B cell (primary cell): Measurements from ENCODE around the gene ZNF687. TPM values are rescaled to one million over a fixed set of nuclear protein-coding genes. Genes with fewer than 3 reads are reported as not detected.

ENCODE experiments used
- ATAC-seq: fragments of 200-7000 bp; cut with Tn5 transposase; one replicate; pipeline ENCODE4 v1.10.0; 2021; ENCODE audit warnings: low read depth, mild to moderate bottlenecking, moderate number of reproducible peaks, moderate library complexity
- CTCF ChIA-PET: fragments of 350-600 bp; sonication (Branson Sonifier 250); formaldehyde crosslinking; loops from one replicate; lab custom pipeline; 2021; ENCODE audit warnings: antibody characterized with exemption, inconsistent platforms; lab: Charles Lee
- POLR2A ChIA-PET: fragments of 350-600 bp; sonication (Branson Sonifier 250); formaldehyde crosslinking; loops from one replicate; lab custom pipeline; 2021; ENCODE audit warnings: antibody characterized with exemption; lab: Charles Lee
- DNase-seq: peaks from one replicate; pipeline ENCODE4 v3.0.0; 2013
- H2AFZ ChIP-seq: 2 replicates; pipeline ENCODE4 v1.6.1; 2012; ENCODE audit warnings: mild to moderate bottlenecking, low read depth, low read length; ENCODE audit not compliant: insufficient read depth, poor library complexity, severe bottlenecking
- H3K27ac ChIP-seq, 2 donors: 1 replicate in 1 of 2; 2 replicates in 1 of 2; pipeline ENCODE4 v1.5.1; 2012 to 2013; ENCODE audit warnings: low read length in 2 of 2, mild to moderate bottlenecking in 2 of 2, moderate library complexity in 1 of 2
- H3K27me3 ChIP-seq, 4 experiments: fragments of 200-600 bp in 1 of 4; sonication (generic) in 1 of 4; replicated peaks in 1 of 4; 1 replicate in 2 of 4; 2 replicates in 2 of 4; pipeline versions ENCODE4 v1.6.1 to v1.7.0; 2013 to 2016; ENCODE audit warnings: low read length in 3 of 4, mild to moderate bottlenecking in 2 of 4, mixed read lengths in 1 of 4, moderate library complexity in 1 of 4; ENCODE audit not compliant: insufficient read depth in 4 of 4, control insufficient read depth in 3 of 4; ENCODE audit errors: control extremely low read depth in 1 of 4
- H3K36me3 ChIP-seq, 2 experiments: replicated peaks in 1 of 2; 1 replicate in 1 of 2; 2 replicates in 1 of 2; pipeline versions ENCODE4 v1.6.1 to v1.7.1; 2013; ENCODE audit warnings: low read length in 1 of 2; ENCODE audit not compliant: insufficient read depth in 2 of 2, control insufficient read depth in 1 of 2; ENCODE audit errors: control extremely low read depth in 1 of 2, extremely low read depth in 1 of 2
- H3K4me1 ChIP-seq, 2 donors: fragments of 200-600 bp in 1 of 2; sonication (generic) in 1 of 2; 1 replicate in 1 of 2; 2 replicates in 1 of 2; pipeline versions ENCODE4 v1.5.1 to v1.6.1; 2013 to 2017; ENCODE audit warnings: low read length in 2 of 2; ENCODE audit not compliant: control insufficient read depth in 2 of 2, insufficient read depth in 2 of 2
- H3K4me2 ChIP-seq: replicated peaks from 2 replicates; pipeline ENCODE3; 2012; ENCODE audit warnings: mild to moderate bottlenecking, low read depth, low read length; ENCODE audit not compliant: poor library complexity, severe bottlenecking
- H3K4me3 ChIP-seq, 5 experiments: fragments of 200-600 bp in 1 of 5; sonication (generic) in 1 of 5; 1 replicate in 3 of 5; 2 replicates in 2 of 5; pipeline versions ENCODE4 v1.5.1 to v1.7.0; 2011 to 2016; ENCODE audit warnings: low read length in 4 of 5, mild to moderate bottlenecking in 4 of 5, low read depth in 2 of 5, control low read depth in 1 of 5, moderate library complexity in 1 of 5; ENCODE audit not compliant: insufficient read depth in 1 of 5; ENCODE audit errors: control extremely low read depth in 1 of 5, extremely low read depth in 1 of 5
- H3K79me2 ChIP-seq: fragments of 200-600 bp; sonication (generic); one replicate; pipeline ENCODE4 v1.6.0; 2016; ENCODE audit warnings: low read length; ENCODE audit not compliant: control insufficient read depth, insufficient read depth
- H3K9ac ChIP-seq: fragments of 200-600 bp; sonication (generic); 2 replicates; pipeline ENCODE4 v1.6.1; 2017; ENCODE audit warnings: mild to moderate bottlenecking, low read length, moderate library complexity
- H3K9me3 ChIP-seq, 3 donors: one replicate each; pipeline versions ENCODE4 v1.6.1 to v1.7.1; 2013; ENCODE audit warnings: low read length in 2 of 3; ENCODE audit not compliant: control insufficient read depth in 2 of 3, insufficient read depth in 1 of 3; ENCODE audit errors: control extremely low read depth in 1 of 3
- H4K20me1 ChIP-seq: 2 replicates; pipeline ENCODE4 v1.6.0; 2012; ENCODE audit warnings: mild to moderate bottlenecking, low read length; ENCODE audit not compliant: insufficient read depth, control insufficient read depth, poor library complexity, severe bottlenecking
- H3K27ac Mint-ChIP-seq: one replicate; pipeline ENCODE4 v1.8.0; 2021; ENCODE audit warnings: mixed read lengths
- H3K27me3 Mint-ChIP-seq: one replicate; pipeline ENCODE4 v1.8.0; 2021; ENCODE audit warnings: mixed read lengths
- H3K4me1 Mint-ChIP-seq: one replicate; pipeline ENCODE4 v1.8.0; 2021; ENCODE audit warnings: mixed read lengths
- H3K4me3 Mint-ChIP-seq: one replicate; pipeline ENCODE4 v1.8.0; 2021; ENCODE audit warnings: mixed read lengths
- H3K9me3 Mint-ChIP-seq: one replicate; pipeline ENCODE4 v1.8.0; 2022; ENCODE audit warnings: mixed read lengths; ENCODE audit not compliant: insufficient read depth
- EZH2 ChIP-seq: IDR thresholded peaks from 2 replicates; pipeline ENCODE4 v1.6.1; 2012; ENCODE audit warnings: borderline replicate concordance, low read depth, mild to moderate bottlenecking, moderate library complexity, low read length; ENCODE audit not compliant: insufficient read depth, poor library complexity, severe bottlenecking
- WGBS: methylation state at CpG from one replicate; pipeline ENCODE4 v1.1.5; 2013; ENCODE audit warnings: missing lambda C conversion rate; ENCODE audit not compliant: insufficient coverage; 5-methylcytosine and 5-hydroxymethylcytosine counted together
- intact Hi-C: fragments of 100-400 bp; cut with micrococcal nuclease; formaldehyde crosslinking; loops from one replicate; pipeline ENCODE4 v1.10.0; 2022
- polyA plus RNA-seq: library from polyadenylated mRNA; depleted of rRNA; stranded (reverse); fragments of >200 nt; gene quantifications from 2 replicates; pipeline ENCODE4 v1.2.3, GENCODE V29; 2012
- total RNA-seq, 2 donors: library from RNA; stranded (reverse); fragments of 120-200 nt in 1 of 2; gene quantifications; 1 replicate in 1 of 2; 2 replicates in 1 of 2; pipeline versions ENCODE4 v1.2.3 to v1.2.4, GENCODE V29; 2013 to 2022
- TF ChIP-seq, protein P1 (sequence below): fragments of 200-600 bp; IDR thresholded peaks from one replicate; pipeline ENCODE4 v1.8.0; 2022; ENCODE audit warnings: antibody characterized with exemption, mild to moderate bottlenecking

Gene ZNF687
- total and polyA plus RNA-seq, 2 donors (not counting 1 experiment from before 2014, with no cell fraction given): 29.1 to 49.6 TPM

DNA sequence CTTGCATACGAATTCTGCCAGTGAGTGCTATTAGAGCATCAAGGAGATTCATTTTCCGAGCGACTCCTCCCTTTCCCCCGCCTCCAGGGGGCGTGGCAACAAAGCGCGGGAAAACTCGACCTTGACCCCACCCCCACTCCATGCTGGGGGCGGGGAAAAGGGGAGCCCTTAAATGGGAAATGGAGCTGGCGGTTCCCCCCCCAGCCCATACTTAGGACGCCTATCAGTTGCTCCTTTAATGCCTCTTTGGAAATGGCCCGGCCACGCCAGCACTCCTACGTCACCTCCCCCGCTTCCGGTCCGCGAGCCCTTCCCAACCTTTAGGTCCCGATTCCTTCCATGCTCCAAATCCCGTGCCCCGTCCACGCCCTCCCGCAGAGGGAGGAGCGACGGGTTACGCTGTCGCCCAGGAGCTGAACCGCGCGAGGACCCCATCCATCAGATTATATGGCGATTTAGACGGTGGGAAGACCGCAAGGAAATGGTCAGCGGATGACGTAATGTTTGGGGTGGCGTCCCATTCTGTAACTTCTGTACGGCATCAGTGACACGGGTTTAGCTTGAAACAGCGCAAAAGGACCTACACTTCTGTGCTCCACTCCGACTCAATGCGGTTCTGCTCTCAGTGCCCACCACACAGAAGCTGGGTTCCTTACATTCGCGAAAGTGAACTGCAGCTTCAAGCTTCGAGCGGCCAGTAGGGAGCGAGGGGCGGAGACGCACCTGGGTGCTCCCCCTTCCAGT, 702 bp upstream of the ZNF687 start:
- Histone ChIP-seq H3K4me1 (peaks cover 32 to 46% of the 10 kb centered on the region in 2 donors), H3K4me2 (peak overlapping the region; percentile 90), H3K9ac (peak overlapping the region; percentile 92), H3K27me3 (no peaks in the 10 kb centered on the region), H4K20me1 (peaks cover 22% of the 10 kb centered on the region), H2AFZ (peak overlapping the region; percentile 76), H3K4me3 (peak overlapping the region; percentile 91 to 100 (median 97)), H3K36me3 (peaks cover 1 to 9% of the 10 kb centered on the region in 2 experiments), H3K27ac (peak overlapping the region; percentile 95 to 96), H3K9me3 (no peaks in the 10 kb centered on the region), H3K79me2 (peaks cover 41% of the 10 kb centered on the region)
- ATAC-seq (peak; percentile 25), DNase-seq (peak; percentile 95)
- Mint-ChIP-seq H3K4me1 (peaks cover 51% of the 10 kb centered on the region), H3K27me3 (no peaks in the 10 kb centered on the region), H3K27ac (peak overlapping the region; percentile 96), H3K4me3 (peak overlapping the region; percentile 98), H3K9me3 (no peaks in the 10 kb centered on the region)
- intact Hi-C loops: loop anchor here (1.0 to 5.0 kb wide), 5 partner anchors 27 to 556 kb away; partner anchors contain the start of genes ARNT, C2CD4D, CDC42SE1 and PI4KB
- CTCF ChIA-PET: interaction anchor here (1.1 to 2.4 kb wide), 8 partner anchors 20 to 85 kb away, joined by 3 to 14 read pairs (median 6); partner anchors contain the start of genes PI4KB and PSMD4
- POLR2A ChIA-PET: interaction anchor here (0.5 to 1.2 kb wide), 12 partner anchors 15 to 1394 kb away, joined by 3 to 7 read pairs (median 4); partner anchors contain the start of genes PI4KB, PSMB4, PSMD4 and RFX5
- no peak for TF ChIP-seq EZH2
- TF ChIP-seq, protein P1, sequence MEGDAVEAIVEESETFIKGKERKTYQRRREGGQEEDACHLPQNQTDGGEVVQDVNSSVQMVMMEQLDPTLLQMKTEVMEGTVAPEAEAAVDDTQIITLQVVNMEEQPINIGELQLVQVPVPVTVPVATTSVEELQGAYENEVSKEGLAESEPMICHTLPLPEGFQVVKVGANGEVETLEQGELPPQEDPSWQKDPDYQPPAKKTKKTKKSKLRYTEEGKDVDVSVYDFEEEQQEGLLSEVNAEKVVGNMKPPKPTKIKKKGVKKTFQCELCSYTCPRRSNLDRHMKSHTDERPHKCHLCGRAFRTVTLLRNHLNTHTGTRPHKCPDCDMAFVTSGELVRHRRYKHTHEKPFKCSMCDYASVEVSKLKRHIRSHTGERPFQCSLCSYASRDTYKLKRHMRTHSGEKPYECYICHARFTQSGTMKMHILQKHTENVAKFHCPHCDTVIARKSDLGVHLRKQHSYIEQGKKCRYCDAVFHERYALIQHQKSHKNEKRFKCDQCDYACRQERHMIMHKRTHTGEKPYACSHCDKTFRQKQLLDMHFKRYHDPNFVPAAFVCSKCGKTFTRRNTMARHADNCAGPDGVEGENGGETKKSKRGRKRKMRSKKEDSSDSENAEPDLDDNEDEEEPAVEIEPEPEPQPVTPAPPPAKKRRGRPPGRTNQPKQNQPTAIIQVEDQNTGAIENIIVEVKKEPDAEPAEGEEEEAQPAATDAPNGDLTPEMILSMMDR: no peak
- WGBS: under 1% methylated on average over 43 of the region's 48 CpGs
